Cardiac fibroblast (primary cell): ENCODE results near the gene ERI3.

Experiments used
- DNase-seq, 2 donors: peaks; one replicate each; pipeline versions ENCODE4 v3.0.0 to v3.0.0-alpha.2; 2010; ENCODE audit warnings: low read depth in 2 of 2
- H3K4me3 ChIP-seq, 2 donors: replicated peaks in 1 of 2; 1 replicate in 1 of 2; 2 replicates in 1 of 2; pipeline ENCODE4 v1.5.1; 2011; ENCODE audit warnings: low read depth in 2 of 2, low read length in 2 of 2, mild to moderate bottlenecking in 2 of 2, moderate library complexity in 1 of 2
- CTCF ChIP-seq: IDR thresholded peaks from one replicate; pipeline ENCODE4 v1.5.1; 2011; ENCODE audit warnings: low read depth, mild to moderate bottlenecking, low read length, inconsistent platforms

Gene ERI3

GRCh38 chr1:44240802-44241671 lies 114.0 kb downstream of the ERI3 start:
- no peak for TF ChIP-seq CTCF
- H3K4me3 ChIP-seq, result no peak overlapping the region
- no peak for DNase-seq

- H3K4me3 ChIP-seq, result no peak overlapping the region
- peak; percentile 13 to 30 for DNase-seq
- TF ChIP-seq CTCF, result no peak
Measured at GRCh38 chr1:44239961-44240371, 115.1 kb downstream of the ERI3 start.

- no peak overlapping the region for H3K4me3 ChIP-seq
- DNase-seq, result peak; percentile 35 to 48
- TF ChIP-seq CTCF, result peak; percentile 8
Measured at GRCh38 chr1:44239331-44239960, 115.6 kb downstream of the ERI3 start.

- no peak for TF ChIP-seq CTCF
- no peak overlapping the region for H3K4me3 ChIP-seq
- DNase-seq, result no peak
Measured at GRCh38 chr1:44238660-44239059, 116.4 kb downstream of the ERI3 start.

GRCh38 chr1:44237721-44238457 lies 117.2 kb downstream of the ERI3 start:
- TF ChIP-seq CTCF, result peak; percentile 49
- H3K4me3 ChIP-seq, result no peak overlapping the region
- DNase-seq, result peak in 1 of 2 donors; percentile 26

GRCh38 chr1:44236490-44237272 lies 118.4 kb downstream of the ERI3 start:
- DNase-seq, result no peak
- H3K4me3 ChIP-seq, result no peak overlapping the region
- TF ChIP-seq CTCF, result no peak
